ENCODE data around the gene PTPRD.

- TF ChIP-seq CTCF (IDR thresholded peaks at IDR 0.05 in 8 of 11, conservative IDR thresholded peaks at IDR 0.05 in 3 of 11) = no peak
- no peak for TF ChIP-seq POLR2A (IDR thresholded peaks at IDR 0.05)
Observed at GRCh38 chr9:10604927-10605326, 7.9 kb downstream of the PTPRD start.
